ENCODE data around the gene AVEN.
"Not testable (repeated sequence)": the region's sequence is repeated elsewhere in the genome, so short reads cannot be mapped to it uniquely, and the experiment has no call there.

Gene AVEN

DNA sequence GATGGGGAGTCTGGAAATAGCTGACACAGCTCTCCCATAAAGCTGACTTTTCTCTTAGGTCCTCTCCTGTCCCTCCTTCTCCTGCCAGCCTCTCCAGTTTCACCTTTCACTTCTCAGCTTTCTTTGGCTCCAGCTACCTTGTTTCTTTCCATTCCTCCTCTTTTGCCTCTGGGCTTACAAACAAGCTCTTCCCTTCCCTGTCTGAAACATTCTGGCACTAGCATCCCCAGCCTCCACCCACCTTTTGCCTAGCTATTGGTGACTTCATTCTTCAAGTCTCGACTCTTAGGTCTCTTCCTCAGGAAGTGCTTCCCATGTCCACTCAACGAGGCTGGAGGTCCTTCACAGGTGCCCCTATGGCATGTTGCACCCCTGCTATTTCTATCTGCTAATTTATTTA is 20.5 kb upstream of the AVEN start:
- Histone ChIP-seq H3K27me3 (ENCODE audit: low read depth, low read length) (no peaks in the 10 kb centered on the region), H3K4me3 (ENCODE audit: low read depth in 1 of 2, low read length in 2 of 2) (no peak overlapping the region), H3K9me3 (ENCODE audit: control insufficient read depth in 1 of 2, low read length in 2 of 2) (no peaks in the 10 kb centered on the region), H3K36me3 (ENCODE audit: control insufficient read depth in 1 of 2, insufficient read depth in 2 of 2, low read length in 2 of 2) (no peaks in the 10 kb centered on the region), H3K4me1 (ENCODE audit: control insufficient read depth in 1 of 2, insufficient read depth in 2 of 2, low read length in 2 of 2) (no peaks in the 10 kb centered on the region), H3K27ac (ENCODE audit: low read length) (no peak overlapping the region)

DNA sequence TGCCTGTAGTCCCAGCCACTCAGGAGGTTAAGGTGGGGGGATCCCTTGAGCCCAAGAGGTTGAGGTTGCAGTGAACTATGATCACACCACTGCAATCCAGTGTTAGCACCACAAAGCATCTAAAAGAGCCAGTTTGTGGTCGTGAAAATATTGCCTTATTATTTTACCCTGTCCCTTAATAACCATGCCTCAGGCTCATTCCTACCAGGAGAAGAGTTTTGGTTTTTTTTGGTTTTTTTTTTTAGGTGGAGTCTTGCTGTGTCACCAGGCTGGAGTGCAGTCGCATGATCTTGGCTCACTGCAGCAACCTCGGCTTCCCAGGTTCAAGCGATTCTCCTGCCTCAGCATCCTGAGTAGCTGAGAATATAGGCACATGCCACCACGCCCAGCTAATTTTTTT is 17.9 kb upstream of the AVEN start:
- H3K27me3 ChIP-seq (ENCODE audit: low read depth, low read length), result no peaks in the 10 kb centered on the region
- H3K27ac ChIP-seq (ENCODE audit: low read length), result no peak overlapping the region
- H3K4me3 ChIP-seq (ENCODE audit: low read depth in 1 of 2, low read length in 2 of 2), result no peak overlapping the region
- H3K9me3 ChIP-seq (ENCODE audit: control insufficient read depth in 1 of 2, low read length in 2 of 2), result peaks cover 0 to 2% of the 10 kb centered on the region in 2 donors
- no peaks in the 10 kb centered on the region for H3K36me3 ChIP-seq (ENCODE audit: control insufficient read depth in 1 of 2, insufficient read depth in 2 of 2, low read length in 2 of 2)
- no peaks in the 10 kb centered on the region for H3K4me1 ChIP-seq (ENCODE audit: control insufficient read depth in 1 of 2, insufficient read depth in 2 of 2, low read length in 2 of 2)

DNA sequence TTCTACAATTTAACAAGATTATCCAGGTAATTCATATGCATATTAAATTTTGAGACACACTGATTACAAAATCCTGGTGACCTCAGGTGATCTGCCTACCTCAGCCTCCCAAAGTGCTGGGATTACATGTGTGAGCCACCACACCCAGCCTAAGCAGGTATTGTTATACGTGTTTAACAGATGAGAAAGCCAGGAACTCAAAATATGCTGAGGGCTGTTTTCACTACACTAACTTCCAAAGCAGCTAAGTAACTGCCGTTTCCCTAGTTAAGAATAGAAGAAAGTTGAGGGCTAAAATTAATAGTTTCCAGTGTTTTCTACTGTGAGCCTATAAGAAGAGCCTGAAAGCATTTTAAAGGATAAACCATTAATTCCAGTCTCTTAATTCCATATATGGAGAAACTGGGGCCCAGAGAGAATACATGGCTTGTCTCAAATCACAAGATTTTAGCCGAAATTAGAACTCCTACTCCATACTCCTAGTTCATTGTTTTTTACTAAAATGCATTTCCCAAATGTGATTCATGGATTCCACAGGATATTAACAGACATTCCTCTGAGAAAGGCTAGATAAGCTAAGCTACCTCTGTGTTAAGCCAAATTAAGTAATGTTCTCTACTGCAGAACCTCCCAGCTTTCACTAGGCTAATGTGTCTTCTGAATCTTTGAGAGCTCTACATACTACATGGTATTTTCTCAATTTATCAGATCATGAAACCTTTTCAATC is 17.0 kb upstream of the AVEN start:
- Histone ChIP-seq H3K36me3 (ENCODE audit: control insufficient read depth in 1 of 2, insufficient read depth in 2 of 2, low read length in 2 of 2) (no peaks in the 10 kb centered on the region), H3K4me3 (ENCODE audit: low read depth in 1 of 2, low read length in 2 of 2) (no peak overlapping the region), H3K4me1 (ENCODE audit: control insufficient read depth in 1 of 2, insufficient read depth in 2 of 2, low read length in 2 of 2) (no peaks in the 10 kb centered on the region), H3K27me3 (ENCODE audit: low read depth, low read length) (no peaks in the 10 kb centered on the region), H3K27ac (ENCODE audit: low read length) (no peak overlapping the region), H3K9me3 (ENCODE audit: control insufficient read depth in 1 of 2, low read length in 2 of 2) (peaks cover 0 to 7% of the 10 kb centered on the region in 2 donors)

DNA sequence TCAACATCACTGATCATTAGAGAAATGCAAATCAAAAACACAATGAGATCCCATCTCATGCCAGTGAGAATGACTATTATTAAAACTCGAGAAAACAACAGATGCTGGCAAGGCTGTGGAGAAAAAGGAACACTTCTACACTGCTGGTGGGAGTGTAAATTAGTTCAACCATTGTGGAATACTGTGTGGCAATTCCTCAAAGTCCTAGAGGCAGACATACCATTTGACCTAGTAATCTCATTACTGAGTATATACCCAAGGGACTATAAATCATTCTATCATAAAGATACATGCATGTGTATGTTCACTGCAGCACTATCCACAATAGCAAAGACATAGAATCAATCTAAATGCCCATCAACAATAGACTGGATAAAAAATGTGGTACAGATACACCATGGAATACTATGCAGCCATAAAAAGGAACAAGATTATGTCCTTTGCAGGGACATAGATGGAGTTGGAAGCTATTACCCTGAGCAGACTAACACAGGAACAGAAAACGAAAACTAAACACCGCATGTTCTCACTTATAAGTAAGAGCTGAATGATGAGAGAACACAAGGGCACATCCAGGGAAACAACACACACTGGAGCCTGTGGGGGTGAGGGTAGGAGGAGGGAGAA is 15.2 kb upstream of the AVEN start:
- Histone ChIP-seq H3K27ac (ENCODE audit: low read length) (no peak overlapping the region), H3K4me3 (ENCODE audit: low read depth in 1 of 2, low read length in 2 of 2) (no peak overlapping the region), H3K4me1 (ENCODE audit: control insufficient read depth in 1 of 2, insufficient read depth in 2 of 2, low read length in 2 of 2) (no peaks in the 10 kb centered on the region), H3K27me3 (ENCODE audit: low read depth, low read length) (no peaks in the 10 kb centered on the region), H3K36me3 (ENCODE audit: control insufficient read depth in 1 of 2, insufficient read depth in 2 of 2, low read length in 2 of 2) (no peaks in the 10 kb centered on the region), H3K9me3 (ENCODE audit: control insufficient read depth in 1 of 2, low read length in 2 of 2) (peaks cover 0 to 19% of the 10 kb centered on the region in 2 donors)

DNA sequence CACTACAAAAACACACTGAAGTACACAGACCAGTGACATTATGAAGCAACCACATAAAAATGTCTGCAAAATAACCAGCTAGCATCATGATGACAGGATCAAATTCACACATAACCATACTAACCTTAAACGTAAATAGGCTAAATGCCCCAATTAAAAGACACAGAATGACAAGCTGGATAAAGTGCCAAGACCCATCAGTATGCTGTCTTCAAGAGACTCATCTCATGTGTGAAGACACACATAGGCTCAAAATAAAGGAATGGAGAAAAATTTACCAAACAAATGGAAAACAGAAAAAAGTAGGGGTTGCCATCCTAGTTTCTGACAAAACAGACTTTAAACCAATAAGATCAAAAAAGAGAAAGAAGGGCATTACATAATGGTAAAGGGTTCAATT is 11.4 kb upstream of the AVEN start:
- not testable (repeated sequence) for H3K27ac ChIP-seq (ENCODE audit: low read length)

DNA sequence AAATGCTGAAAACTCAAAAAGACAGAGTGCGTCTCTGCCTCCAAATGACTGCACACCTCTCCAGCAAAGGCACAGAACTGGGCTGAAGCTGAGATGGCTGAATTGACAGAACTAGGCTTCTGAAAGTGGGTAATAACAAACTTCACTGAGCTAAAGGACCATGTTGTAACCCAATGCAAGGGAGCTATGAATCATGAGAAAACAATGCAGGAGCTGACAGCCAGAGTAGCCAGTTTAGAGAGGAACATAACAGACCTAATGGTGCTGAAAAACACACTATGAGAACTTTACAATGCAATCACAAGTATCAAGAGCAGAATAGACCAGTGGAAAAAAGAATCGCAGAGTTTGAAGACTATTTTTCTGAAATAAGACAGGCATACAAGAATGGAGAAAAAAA is 10.1 kb upstream of the AVEN start:
- Histone ChIP-seq H3K4me1 (ENCODE audit: control insufficient read depth in 1 of 2, insufficient read depth in 2 of 2, low read length in 2 of 2) (no peaks in the 10 kb centered on the region), H3K36me3 (ENCODE audit: control insufficient read depth in 1 of 2, insufficient read depth in 2 of 2, low read length in 2 of 2) (no peaks in the 10 kb centered on the region), H3K9me3 (ENCODE audit: control insufficient read depth in 1 of 2, low read length in 2 of 2) (peaks cover 0 to 21% of the 10 kb centered on the region in 2 donors), H3K27me3 (ENCODE audit: low read depth, low read length) (no peaks in the 10 kb centered on the region), H3K27ac (ENCODE audit: low read length) (no peak overlapping the region), H3K4me3 (ENCODE audit: low read depth in 1 of 2, low read length in 2 of 2) (no peak overlapping the region)

More for the DNA sequence above, 11.4 kb upstream of the AVEN start:
- H3K4me1 ChIP-seq (ENCODE audit: control insufficient read depth in 1 of 2, insufficient read depth in 2 of 2, low read length in 2 of 2); H3K36me3 ChIP-seq (ENCODE audit: control insufficient read depth in 1 of 2, insufficient read depth in 2 of 2, low read length in 2 of 2); H3K4me3 ChIP-seq (ENCODE audit: low read depth in 1 of 2, low read length in 2 of 2); H3K27me3 ChIP-seq (ENCODE audit: low read depth, low read length): not testable (repeated sequence)
- peaks cover 0 to 21% of the 10 kb centered on the region in 2 donors for H3K9me3 ChIP-seq (ENCODE audit: control insufficient read depth in 1 of 2, low read length in 2 of 2)

DNA sequence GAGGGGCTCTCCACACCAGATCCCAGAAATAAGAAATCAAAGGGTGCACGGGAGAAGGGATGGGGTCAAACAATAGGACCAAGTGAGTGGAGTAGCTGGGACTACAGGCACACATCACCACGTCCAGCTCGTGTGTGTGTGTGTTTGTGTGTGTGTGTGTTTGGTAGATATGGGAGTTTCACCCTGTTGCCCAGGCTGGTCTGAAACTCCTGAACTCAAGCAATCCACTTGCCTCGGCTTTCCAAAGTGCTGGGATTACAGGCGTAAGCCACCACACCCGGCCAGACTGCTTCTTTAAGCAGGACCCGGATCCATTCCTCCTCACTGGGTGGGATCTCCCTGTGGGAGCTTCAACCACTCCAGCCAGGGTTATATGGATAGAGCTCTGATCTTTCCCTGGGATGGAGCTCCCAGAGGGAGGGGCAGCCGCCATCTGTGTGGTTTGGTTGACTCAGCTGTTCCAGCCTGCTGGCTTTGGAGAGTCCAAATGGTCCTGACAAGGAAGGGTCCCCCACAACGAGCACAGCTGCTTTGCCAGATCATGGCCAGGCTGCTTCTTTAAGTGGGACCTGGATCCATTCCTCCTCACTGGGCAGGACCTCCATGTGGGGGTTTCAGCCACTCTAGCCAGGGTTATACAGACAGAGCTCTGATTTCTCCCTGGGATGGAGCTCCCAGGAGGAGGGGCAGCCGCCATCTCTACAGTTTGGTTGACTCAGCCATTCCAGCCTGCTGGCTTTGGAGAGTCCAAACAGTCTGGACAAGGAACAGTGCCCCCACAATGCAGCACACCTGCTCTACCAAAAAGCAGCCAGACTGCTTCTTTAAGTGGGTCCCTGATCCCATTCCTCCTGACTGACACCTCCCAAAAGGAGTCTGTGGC is 9.1 kb upstream of the AVEN start:
- H3K27ac ChIP-seq (ENCODE audit: low read length), result no peak overlapping the region
- H3K9me3 ChIP-seq (ENCODE audit: control insufficient read depth in 1 of 2, low read length in 2 of 2), result peaks cover 0 to 21% of the 10 kb centered on the region in 2 donors

DNA sequence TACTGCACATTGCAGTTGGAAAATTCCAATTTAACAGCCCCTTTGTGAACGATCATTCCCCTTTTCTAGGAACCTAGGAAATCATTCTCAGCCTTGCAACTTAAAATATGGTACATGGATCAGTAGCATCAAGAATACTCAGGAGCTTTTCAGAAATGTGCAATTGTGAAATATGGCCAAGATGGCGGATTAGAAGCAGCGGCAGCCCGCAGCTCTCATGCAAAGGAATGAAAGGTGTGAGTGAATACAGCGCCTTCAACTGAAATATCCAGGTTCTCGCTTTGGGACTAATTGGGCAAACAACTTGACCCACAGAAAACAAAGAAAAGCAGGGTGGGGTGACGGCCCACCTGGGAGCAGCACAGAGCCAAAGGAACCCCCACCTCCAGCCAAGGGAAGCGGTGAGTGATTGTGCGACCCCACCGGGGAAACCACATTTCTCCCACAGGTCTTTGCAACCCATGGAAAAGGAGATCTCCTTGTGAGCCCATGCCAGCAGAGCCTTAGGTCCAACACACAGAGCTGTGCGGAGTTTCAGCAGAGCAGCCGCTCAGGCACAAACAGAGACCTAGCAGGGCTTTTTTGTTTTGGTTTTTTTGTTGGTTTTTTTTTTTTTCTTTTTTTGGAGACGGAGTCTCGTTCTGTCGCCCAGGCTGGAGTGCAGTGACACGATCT is 7.6 kb upstream of the AVEN start:
- Histone ChIP-seq H3K9me3 (ENCODE audit: control insufficient read depth in 1 of 2, low read length in 2 of 2) (peaks cover 0 to 17% of the 10 kb centered on the region in 2 donors), H3K4me1 (ENCODE audit: control insufficient read depth in 1 of 2, insufficient read depth in 2 of 2, low read length in 2 of 2) (no peaks in the 10 kb centered on the region), H3K27me3 (ENCODE audit: low read depth, low read length) (no peaks in the 10 kb centered on the region), H3K4me3 (ENCODE audit: low read depth in 1 of 2, low read length in 2 of 2) (no peak overlapping the region), H3K36me3 (ENCODE audit: control insufficient read depth in 1 of 2, insufficient read depth in 2 of 2, low read length in 2 of 2) (no peaks in the 10 kb centered on the region), H3K27ac (ENCODE audit: low read length) (no peak overlapping the region)

More for the DNA sequence above, 9.1 kb upstream of the AVEN start:
- Histone ChIP-seq H3K36me3 (ENCODE audit: control insufficient read depth in 1 of 2, insufficient read depth in 2 of 2, low read length in 2 of 2) (no peaks in the 10 kb centered on the region), H3K4me3 (ENCODE audit: low read depth in 1 of 2, low read length in 2 of 2) (no peak overlapping the region), H3K27me3 (ENCODE audit: low read depth, low read length) (no peaks in the 10 kb centered on the region), H3K4me1 (ENCODE audit: control insufficient read depth in 1 of 2, insufficient read depth in 2 of 2, low read length in 2 of 2) (no peaks in the 10 kb centered on the region)

DNA sequence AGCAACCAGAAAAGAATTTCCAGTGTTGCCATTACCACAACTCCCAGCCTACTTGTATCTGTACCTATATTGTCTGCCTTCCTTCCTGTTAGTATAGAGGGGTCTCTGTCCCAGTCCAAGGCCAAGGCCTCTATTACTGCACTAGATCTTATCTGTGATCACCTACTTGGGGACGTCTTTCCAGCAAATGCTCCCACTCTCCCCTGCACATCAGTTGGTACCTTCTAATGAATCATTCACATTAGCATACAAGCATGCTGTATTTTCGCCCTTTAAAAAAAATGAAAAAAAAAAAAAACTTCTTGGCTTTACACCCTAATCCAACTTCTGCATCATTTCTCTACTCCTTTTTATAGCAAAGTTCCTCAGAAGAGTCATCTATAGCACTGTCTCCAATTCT is 4.8 kb upstream of the AVEN start:
- H3K4me1 ChIP-seq (ENCODE audit: control insufficient read depth in 1 of 2, insufficient read depth in 2 of 2, low read length in 2 of 2), result peaks cover 0 to 5% of the 10 kb centered on the region in 2 donors
- H3K36me3 ChIP-seq (ENCODE audit: control insufficient read depth in 1 of 2, insufficient read depth in 2 of 2, low read length in 2 of 2), result no peaks in the 10 kb centered on the region
- no peak overlapping the region for H3K27ac ChIP-seq (ENCODE audit: low read length)
- no peak overlapping the region for H3K4me3 ChIP-seq (ENCODE audit: low read depth in 1 of 2, low read length in 2 of 2)
- H3K9me3 ChIP-seq (ENCODE audit: control insufficient read depth in 1 of 2, low read length in 2 of 2), result no peaks in the 10 kb centered on the region
- H3K27me3 ChIP-seq (ENCODE audit: low read depth, low read length), result no peaks in the 10 kb centered on the region

DNA sequence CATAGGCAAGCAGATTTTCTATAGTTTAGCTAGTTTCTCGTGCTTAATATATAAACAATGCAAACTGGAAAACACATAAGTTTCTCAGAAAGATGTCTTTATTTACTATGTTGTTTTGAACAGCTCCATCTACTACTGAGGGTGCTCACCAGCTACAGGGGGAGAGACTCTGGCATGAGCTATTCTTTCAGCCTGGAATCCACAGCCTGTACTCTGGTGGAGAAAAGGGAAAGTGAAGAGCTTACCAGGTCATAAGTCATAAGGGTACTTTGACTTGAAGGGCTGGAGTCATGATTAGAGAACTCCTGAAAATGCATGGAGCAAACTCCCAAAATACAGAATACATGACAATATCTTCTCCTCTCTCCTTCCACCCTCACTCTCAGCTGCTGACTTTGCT is 4.4 kb upstream of the AVEN start:
- Histone ChIP-seq H3K9me3 (ENCODE audit: control insufficient read depth in 1 of 2, low read length in 2 of 2) (no peaks in the 10 kb centered on the region), H3K36me3 (ENCODE audit: control insufficient read depth in 1 of 2, insufficient read depth in 2 of 2, low read length in 2 of 2) (no peaks in the 10 kb centered on the region), H3K27ac (ENCODE audit: low read length) (no peak overlapping the region), H3K4me3 (ENCODE audit: low read depth in 1 of 2, low read length in 2 of 2) (no peak overlapping the region), H3K4me1 (ENCODE audit: control insufficient read depth in 1 of 2, insufficient read depth in 2 of 2, low read length in 2 of 2) (peaks cover 0 to 5% of the 10 kb centered on the region in 2 donors), H3K27me3 (ENCODE audit: low read depth, low read length) (no peaks in the 10 kb centered on the region)

DNA sequence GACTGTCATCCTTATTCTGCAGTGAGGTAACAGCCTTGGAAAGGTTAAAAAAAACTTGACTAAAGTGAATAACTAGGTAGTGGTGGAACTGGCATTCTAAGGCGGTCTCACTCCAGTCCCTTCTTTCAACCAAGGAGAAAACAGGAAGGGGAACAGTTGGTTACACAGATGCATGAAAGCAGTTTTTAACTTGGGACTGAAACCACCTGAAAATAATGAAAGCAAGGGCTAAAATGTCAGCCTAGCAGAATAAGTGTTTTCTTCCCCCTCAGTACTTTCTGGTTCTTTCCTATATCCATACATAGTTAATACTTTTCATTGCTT is 748 bp upstream of the AVEN start:
- peak overlapping the region; percentile 73 for H3K27ac ChIP-seq (ENCODE audit: low read length)
- H3K9me3 ChIP-seq (ENCODE audit: control insufficient read depth in 1 of 2, low read length in 2 of 2), result no peaks in the 10 kb centered on the region
- no peaks in the 10 kb centered on the region for H3K36me3 ChIP-seq (ENCODE audit: control insufficient read depth in 1 of 2, insufficient read depth in 2 of 2, low read length in 2 of 2)
- H3K4me3 ChIP-seq (ENCODE audit: low read depth in 1 of 2, low read length in 2 of 2), result peak overlapping the region; percentile 63 to 76
- peaks cover 0 to 5% of the 10 kb centered on the region in 2 donors for H3K4me1 ChIP-seq (ENCODE audit: control insufficient read depth in 1 of 2, insufficient read depth in 2 of 2, low read length in 2 of 2)
- H3K27me3 ChIP-seq (ENCODE audit: low read depth, low read length), result no peaks in the 10 kb centered on the region
